Immature natural killer cell (primary cell): Measurements from ENCODE around the gene TANC1. TPM values are rescaled to one million over a fixed set of nuclear protein-coding genes. Genes with fewer than 3 reads are reported as not detected.

Experiments used
- DNase-seq, 3 donors: peaks; one replicate each; pipeline ENCODE4 v3.0.0; 2022; ENCODE audit warnings: mixed read lengths in 1 of 3
- H3K27ac Mint-ChIP-seq, 6 donors: one replicate each; pipeline ENCODE4 v1.8.0; 2020; ENCODE audit warnings: mixed read lengths in 6 of 6, mild to moderate bottlenecking in 5 of 6, inconsistent platforms in 4 of 6, moderate library complexity in 3 of 6
- H3K27me3 Mint-ChIP-seq, 3 donors: one replicate each; pipeline ENCODE4 v1.8.0; 2020 to 2021; ENCODE audit warnings: low read depth in 3 of 3, mild to moderate bottlenecking in 3 of 3, mixed read lengths in 3 of 3, moderate library complexity in 3 of 3, inconsistent platforms in 1 of 3
- H3K36me3 Mint-ChIP-seq, 3 donors: one replicate each; pipeline ENCODE4 v1.8.0; 2020; ENCODE audit warnings: mixed read lengths in 3 of 3, inconsistent platforms in 2 of 3, mild to moderate bottlenecking in 2 of 3
- H3K4me1 Mint-ChIP-seq, 2 donors: one replicate each; pipeline ENCODE4 v1.8.0; 2020; ENCODE audit warnings: inconsistent platforms in 2 of 2, mild to moderate bottlenecking in 2 of 2, mixed read lengths in 2 of 2, moderate library complexity in 1 of 2
- H3K4me3 Mint-ChIP-seq, 5 donors: one replicate each; pipeline ENCODE4 v1.8.0; 2020; ENCODE audit warnings: mild to moderate bottlenecking in 5 of 5, mixed read lengths in 5 of 5, inconsistent platforms in 3 of 5, moderate library complexity in 3 of 5
- H3K9me3 Mint-ChIP-seq, 6 donors: one replicate each; pipeline ENCODE4 v1.8.0; 2020; ENCODE audit warnings: mild to moderate bottlenecking in 6 of 6, mixed read lengths in 6 of 6, inconsistent platforms in 4 of 6, moderate library complexity in 3 of 6
- polyA plus RNA-seq, 3 donors: library from polyadenylated mRNA; unstranded; fragments of 300-500 nt; fragmentation: Illumina TruSeq; gene quantifications; one replicate each; pipeline ENCODE4 v1.2.3, GENCODE V29; 2021

Gene TANC1
- polyA plus RNA-seq, 3 donors from 2014 or later, result 0.41 to 0.46 TPM; not detected in 1

GRCh38 chr2:159243529-159243928 is 275.1 kb downstream of the TANC1 start:
- Mint-ChIP-seq H3K4me1 (peaks cover 9 to 15% of the 10 kb centered on the region in 2 donors), H3K36me3 (peaks cover 48 to 58% (median 55%) of the 10 kb centered on the region in 3 donors), H3K27ac (no peak overlapping the region), H3K4me3 (no peak overlapping the region), H3K27me3 (peaks cover 0 to 2% (median 0%) of the 10 kb centered on the region in 3 donors), H3K9me3 (peaks cover 0 to 3% (median 0%) of the 10 kb centered on the region in 6 donors)
- no peak for DNase-seq

- Mint-ChIP-seq H3K4me1 (peaks cover 20 to 32% of the 10 kb centered on the region in 2 donors), H3K27me3 (peaks cover 0 to 2% (median 0%) of the 10 kb centered on the region in 3 donors), H3K4me3 (no peak overlapping the region), H3K27ac (no peak overlapping the region), H3K36me3 (peaks cover 31 to 44% (median 32%) of the 10 kb centered on the region in 3 donors), H3K9me3 (peaks cover 0 to 3% (median 0%) of the 10 kb centered on the region in 6 donors)
- no peak for DNase-seq
Measured at GRCh38 chr2:159246325-159246988, 278.0 kb downstream of the TANC1 start.

- Mint-ChIP-seq H3K27ac (peak overlapping the region in 2 of 6 donors; percentile 1 to 23), H3K27me3 (no peaks in the 10 kb centered on the region), H3K9me3 (peaks cover 0 to 3% (median 0%) of the 10 kb centered on the region in 6 donors), H3K36me3 (peaks cover 21 to 43% (median 36%) of the 10 kb centered on the region in 3 donors), H3K4me3 (no peak overlapping the region), H3K4me1 (peaks cover 11 to 17% of the 10 kb centered on the region in 2 donors)
- peak in 1 of 3 donors; percentile 14 for DNase-seq
Measured at GRCh38 chr2:159249990-159250715, 281.7 kb downstream of the TANC1 start.

- Mint-ChIP-seq H3K4me1 (peaks cover 11 to 17% of the 10 kb centered on the region in 2 donors), H3K9me3 (no peaks in the 10 kb centered on the region), H3K36me3 (peaks cover 14 to 39% (median 30%) of the 10 kb centered on the region in 3 donors), H3K27me3 (no peaks in the 10 kb centered on the region), H3K27ac (no peak overlapping the region), H3K4me3 (no peak overlapping the region)
- no peak for DNase-seq
Measured at GRCh38 chr2:159251296-159252173, 283.1 kb downstream of the TANC1 start.

GRCh38 chr2:159252905-159253304 is 284.5 kb downstream of the TANC1 start:
- Mint-ChIP-seq H3K27ac (no peak overlapping the region), H3K36me3 (peaks cover 8 to 34% (median 20%) of the 10 kb centered on the region in 3 donors), H3K27me3 (no peaks in the 10 kb centered on the region)

GRCh38 chr2:159256159-159256558 is 287.7 kb downstream of the TANC1 start:
- Mint-ChIP-seq H3K9me3 (no peaks in the 10 kb centered on the region), H3K4me3 (no peak overlapping the region), H3K4me1 (peaks cover 0 to 1% of the 10 kb centered on the region in 2 donors), H3K27me3 (no peaks in the 10 kb centered on the region), H3K27ac (no peak overlapping the region), H3K36me3 (peaks cover 4 to 30% (median 24%) of the 10 kb centered on the region in 3 donors)
- DNase-seq, result no peak

More at GRCh38 chr2:159252905-159253304, 284.5 kb downstream of the TANC1 start:
- no peak for DNase-seq
- H3K9me3 Mint-ChIP-seq, result no peaks in the 10 kb centered on the region
- no peak overlapping the region for H3K4me3 Mint-ChIP-seq
- peaks cover 11 to 17% of the 10 kb centered on the region in 2 donors for H3K4me1 Mint-ChIP-seq

GRCh38 chr2:159262226-159262625 is 293.8 kb downstream of the TANC1 start:
- no peak for DNase-seq
- H3K36me3 Mint-ChIP-seq, result peaks cover 23 to 27% (median 24%) of the 10 kb centered on the region in 3 donors
- no peaks in the 10 kb centered on the region for H3K9me3 Mint-ChIP-seq
- peaks cover 0 to 3% (median 0%) of the 10 kb centered on the region in 3 donors for H3K27me3 Mint-ChIP-seq
- H3K4me1 Mint-ChIP-seq, result peaks cover 1 to 4% of the 10 kb centered on the region in 2 donors
- H3K27ac Mint-ChIP-seq, result no peak overlapping the region
- H3K4me3 Mint-ChIP-seq, result no peak overlapping the region

- peaks cover 0 to 3% (median 0%) of the 10 kb centered on the region in 3 donors for H3K27me3 Mint-ChIP-seq
- no peak overlapping the region for H3K4me3 Mint-ChIP-seq
Measured at GRCh38 chr2:159262904-159263303, 294.5 kb downstream of the TANC1 start.

GRCh38 chr2:159265171-159265576 is 296.7 kb downstream of the TANC1 start:
- Mint-ChIP-seq H3K4me1 (peaks cover 16 to 18% of the 10 kb centered on the region in 2 donors), H3K4me3 (no peak overlapping the region), H3K9me3 (no peaks in the 10 kb centered on the region), H3K27me3 (peaks cover 0 to 3% (median 0%) of the 10 kb centered on the region in 3 donors), H3K27ac (peak overlapping the region in 2 of 6 donors; percentile 5 to 52), H3K36me3 (peaks cover 19 to 50% (median 38%) of the 10 kb centered on the region in 3 donors)
- DNase-seq, result no peak

More at GRCh38 chr2:159262904-159263303, 294.5 kb downstream of the TANC1 start:
- peaks cover 27 to 31% (median 28%) of the 10 kb centered on the region in 3 donors for H3K36me3 Mint-ChIP-seq
- H3K4me1 Mint-ChIP-seq, result peaks cover 6 to 8% of the 10 kb centered on the region in 2 donors
- H3K9me3 Mint-ChIP-seq, result no peaks in the 10 kb centered on the region
- DNase-seq, result no peak
- H3K27ac Mint-ChIP-seq, result no peak overlapping the region

- Mint-ChIP-seq H3K27ac (no peak overlapping the region), H3K9me3 (no peaks in the 10 kb centered on the region), H3K4me3 (no peak overlapping the region), H3K4me1 (peaks cover 14 to 18% of the 10 kb centered on the region in 2 donors), H3K36me3 (peaks cover 25 to 60% (median 51%) of the 10 kb centered on the region in 3 donors), H3K27me3 (peaks cover 0 to 3% (median 0%) of the 10 kb centered on the region in 3 donors)
- no peak for DNase-seq
Measured at GRCh38 chr2:159266554-159266953, 298.1 kb downstream of the TANC1 start.

- DNase-seq, result no peak
- H3K36me3 Mint-ChIP-seq, result peaks cover 29 to 51% (median 49%) of the 10 kb centered on the region in 3 donors
- no peaks in the 10 kb centered on the region for H3K27me3 Mint-ChIP-seq
- H3K4me1 Mint-ChIP-seq, result peaks cover 13 to 18% of the 10 kb centered on the region in 2 donors
- no peaks in the 10 kb centered on the region for H3K9me3 Mint-ChIP-seq
- no peak overlapping the region for H3K27ac Mint-ChIP-seq
- H3K4me3 Mint-ChIP-seq, result no peak overlapping the region
Measured at GRCh38 chr2:159267921-159268320, 299.5 kb downstream of the TANC1 start.

- H3K4me3 Mint-ChIP-seq, result no peak overlapping the region
- peaks cover 30 to 41% of the 10 kb centered on the region in 2 donors for H3K4me1 Mint-ChIP-seq
- H3K27me3 Mint-ChIP-seq, result peaks cover 0 to 3% (median 0%) of the 10 kb centered on the region in 3 donors
- H3K27ac Mint-ChIP-seq, result no peak overlapping the region
- DNase-seq, result no peak
- peaks cover 14 to 46% (median 34%) of the 10 kb centered on the region in 3 donors for H3K36me3 Mint-ChIP-seq
- no peaks in the 10 kb centered on the region for H3K9me3 Mint-ChIP-seq
Measured at GRCh38 chr2:159270744-159271379, 302.4 kb downstream of the TANC1 start.

GRCh38 chr2:159272156-159272555 is 303.7 kb downstream of the TANC1 start:
- no peaks in the 10 kb centered on the region for H3K9me3 Mint-ChIP-seq
- H3K27me3 Mint-ChIP-seq, result peaks cover 0 to 3% (median 0%) of the 10 kb centered on the region in 3 donors
- H3K27ac Mint-ChIP-seq, result no peak overlapping the region
- no peak for DNase-seq
- peaks cover 36 to 41% of the 10 kb centered on the region in 2 donors for H3K4me1 Mint-ChIP-seq
- H3K36me3 Mint-ChIP-seq, result peaks cover 14 to 42% (median 29%) of the 10 kb centered on the region in 3 donors
- no peak overlapping the region for H3K4me3 Mint-ChIP-seq
